GM18520 (cell line): ENCODE measurements around the gene MYO1H.

Source experiments
- ATAC-seq: cut with Tn5 transposase; IDR thresholded peaks from one replicate; pipeline ENCODE4 v1.9.1; 2021; ENCODE audit not compliant: unreplicated experiment

MYO1H gene

GRCh38 chr12:109445191-109445609, 97.5 kb downstream of the MYO1H start:
- ATAC-seq = no peak

GRCh38 chr12:109446869-109447268, 99.2 kb downstream of the MYO1H start:
- no peak for ATAC-seq

- ATAC-seq = no peak
Measured at GRCh38 chr12:109447482-109447881, 99.8 kb downstream of the MYO1H start.

GRCh38 chr12:109448272-109448671, 100.6 kb downstream of the MYO1H start:
- no peak for ATAC-seq

GRCh38 chr12:109448707-109449390, 101.1 kb downstream of the MYO1H start:
- ATAC-seq = no peak

- no peak for ATAC-seq
Measured at GRCh38 chr12:109449845-109450532, 102.3 kb downstream of the MYO1H start.

- ATAC-seq = no peak
Measured at GRCh38 chr12:109450980-109451379, 103.3 kb downstream of the MYO1H start.

DNA sequence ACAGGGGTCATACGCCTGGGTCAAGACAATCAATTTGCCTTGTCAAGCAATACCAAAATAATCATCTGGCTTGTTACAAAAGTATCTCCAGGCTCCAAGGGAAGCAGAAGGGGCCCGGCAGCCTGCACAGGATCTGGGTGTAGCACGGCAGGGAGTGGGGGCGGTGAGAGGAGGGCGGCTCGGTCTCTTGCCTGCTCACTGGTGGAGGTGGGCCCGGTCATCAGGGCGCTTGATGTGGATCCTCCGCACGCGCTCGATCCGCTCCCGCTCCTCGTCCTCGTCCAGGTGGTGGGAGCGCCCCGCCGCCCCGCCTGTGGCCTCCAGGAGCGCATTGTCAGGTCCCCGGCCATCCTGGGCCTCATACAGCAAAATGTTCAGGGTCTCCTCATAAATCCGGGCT, 103.7 kb downstream of the MYO1H start:
- ATAC-seq = no peak

DNA sequence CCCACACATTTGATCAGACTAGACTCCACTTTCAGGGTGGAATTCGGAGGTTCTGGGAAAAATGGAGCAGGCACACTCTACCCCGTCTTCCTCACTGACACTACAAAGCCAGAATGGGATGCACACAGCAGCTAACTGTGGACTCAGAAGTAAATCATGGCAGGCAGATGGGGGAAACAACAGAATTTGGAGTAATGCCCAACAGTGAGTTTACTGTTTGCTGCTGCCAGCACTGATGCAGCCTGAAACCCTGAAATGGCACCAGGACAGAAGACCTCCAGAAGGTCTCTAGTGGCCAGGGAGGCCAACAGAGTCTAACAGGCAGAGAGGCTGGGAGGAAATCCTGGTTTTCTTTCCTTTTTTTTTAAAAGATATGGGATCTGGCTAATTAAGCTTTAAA, 104.8 kb downstream of the MYO1H start:
- no peak for ATAC-seq

DNA sequence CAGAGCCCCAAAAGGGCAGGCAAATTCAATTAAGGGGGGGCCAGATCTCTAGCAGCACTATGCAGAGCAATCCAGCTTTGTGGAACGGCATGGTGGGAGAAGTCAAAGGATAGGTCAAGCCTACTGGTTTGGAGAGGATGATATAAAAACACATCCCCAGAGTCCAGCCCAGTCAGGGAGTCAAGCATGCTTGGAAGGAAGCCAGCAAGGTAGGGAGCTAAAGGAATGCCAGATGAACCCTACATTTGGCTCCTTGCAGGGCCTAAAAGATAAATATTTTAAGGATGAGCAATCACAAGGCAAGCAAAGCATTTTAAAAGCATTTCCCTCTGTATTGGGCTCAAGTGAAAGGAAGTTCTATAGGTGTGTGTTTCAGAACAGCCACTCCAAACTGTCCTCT, 108.0 kb downstream of the MYO1H start:
- ATAC-seq = no peak

GRCh38 chr12:109458086-109458485, 110.4 kb downstream of the MYO1H start:
- no peak for ATAC-seq

GRCh38 chr12:109458771-109459208, 111.1 kb downstream of the MYO1H start:
- no peak for ATAC-seq

GRCh38 chr12:109459247-109459646, 111.5 kb downstream of the MYO1H start:
- ATAC-seq = no peak

GRCh38 chr12:109460538-109460937, 112.8 kb downstream of the MYO1H start:
- ATAC-seq = no peak

GRCh38 chr12:109461049-109461845, 113.5 kb downstream of the MYO1H start:
- no peak for ATAC-seq

DNA sequence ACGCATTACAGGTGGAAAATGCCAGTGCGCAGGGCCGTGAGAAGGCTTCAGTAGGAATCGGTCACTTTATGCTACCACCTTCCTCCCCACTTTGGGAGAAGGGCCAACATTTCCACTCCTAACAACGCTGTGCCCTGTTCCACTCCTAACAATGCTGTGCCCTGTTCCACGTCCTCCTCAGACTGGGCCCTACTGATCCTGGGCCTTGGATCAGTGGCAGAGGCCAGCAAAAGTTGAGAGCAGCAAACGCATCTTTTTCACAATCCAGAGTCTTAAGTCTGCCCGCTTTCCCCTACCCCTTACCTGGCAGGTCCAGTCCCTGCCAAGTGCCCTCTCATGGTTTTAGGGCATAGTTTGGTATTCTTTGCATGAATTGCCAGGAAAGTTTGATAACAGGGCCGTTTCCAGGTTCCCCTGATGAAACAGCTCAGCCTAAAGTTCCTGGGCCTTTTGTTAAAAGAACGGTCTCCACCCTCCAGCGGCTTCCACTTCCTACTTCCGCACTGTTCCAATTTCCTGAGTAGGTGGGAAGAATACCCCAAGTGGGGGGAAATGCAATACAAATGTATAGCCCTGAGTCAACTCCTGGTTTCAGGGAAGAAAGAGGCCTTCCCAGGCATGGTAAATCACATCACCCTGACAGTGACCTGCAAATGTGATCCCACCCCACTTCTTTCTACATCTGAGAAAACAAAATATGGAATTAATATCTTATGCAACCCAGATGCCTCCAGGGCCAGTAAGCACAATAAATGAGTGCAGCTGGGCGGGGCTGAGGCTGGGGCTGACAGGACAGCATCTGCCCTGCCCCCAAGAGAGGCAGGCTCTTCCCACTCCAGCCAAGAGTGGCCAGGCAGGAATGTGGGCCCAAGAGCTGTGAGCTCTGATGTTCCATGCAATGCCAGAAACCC, 114.4 kb downstream of the MYO1H start:
- ATAC-seq = no peak

- no peak for ATAC-seq
Measured at GRCh38 chr12:109462868-109463692, 115.4 kb downstream of the MYO1H start.

- ATAC-seq = no peak
Measured at GRCh38 chr12:109463756-109464155, 116.1 kb downstream of the MYO1H start.

GRCh38 chr12:109464642-109465351, 117.1 kb downstream of the MYO1H start:
- no peak for ATAC-seq
